Right lobe of liver (tissue), 4 donors: Measurements from ENCODE around the gene SELENOI.

Experiments used
- CTCF ChIP-seq, 4 donors: fragments of 200-600 bp in 3 of 4; fragments of 450-650 bp in 1 of 4; IDR thresholded peaks; one replicate each; pipeline versions ENCODE4 v1.5.1 to v1.8.0; 2016 to 2022; ENCODE audit warnings: antibody characterized with exemption in 4 of 4, mild to moderate bottlenecking in 2 of 4
- POLR2A ChIP-seq: fragments of 450-650 bp; IDR thresholded peaks from one replicate; pipeline ENCODE4 v1.6.1; 2017; ENCODE audit warnings: antibody characterized with exemption, mild to moderate bottlenecking
- donor health status: DM: no; HTN: no; CAD: no.
- donor health status: DM: no; HTN: no; CAD: no.
- donor health status: DM: no; HTN: yes; CAD: no.

GRCh38 chr2:26298286-26298637 is 47.7 kb upstream of the SELENOI start:
- TF ChIP-seq CTCF (IDR thresholded peaks at IDR 0.05), result no peak
- TF ChIP-seq POLR2A, result no peak
